Smooth muscle cell (in vitro differentiated cells): ENCODE results near the gene FGD5. TPM values are rescaled to one million over a fixed set of nuclear protein-coding genes. Genes with fewer than 3 reads are reported as not detected.

Source experiments
- DNase-seq: peaks from one replicate; lab custom pipeline; 2025; ENCODE audit not compliant: unreplicated experiment; lab: John Stamatoyannopoulos, UW
- H2AFZ ChIP-seq: fragments of 200-600 bp; sonication (generic); 2 replicates; pipeline ENCODE4 v1.6.0; 2016; ENCODE audit warnings: antibody characterized with exemption, low read depth, mild to moderate bottlenecking
- H3F3A ChIP-seq: fragments of 200-600 bp; sonication (generic); 2 replicates; pipeline ENCODE4 v1.6.0; 2017; ENCODE audit warnings: antibody characterized with exemption, low read depth
- H3K27ac ChIP-seq: fragments of 200-600 bp; sonication (generic); 2 replicates; pipeline ENCODE4 v1.5.1; 2016; ENCODE audit warnings: low read depth, mild to moderate bottlenecking
- H3K27me3 ChIP-seq: fragments of 200-600 bp; sonication (generic); 2 replicates; pipeline ENCODE4 v1.6.1; 2016; ENCODE audit warnings: low read depth, mild to moderate bottlenecking
- H3K36me3 ChIP-seq: fragments of 200-600 bp; sonication (generic); 2 replicates; pipeline ENCODE4 v1.5.1; 2016; ENCODE audit warnings: low read depth
- H3K4me1 ChIP-seq: fragments of 200-600 bp; sonication (generic); 2 replicates; pipeline ENCODE4 v1.5.1; 2016; ENCODE audit warnings: low read depth
- H3K4me2 ChIP-seq: fragments of 200-600 bp; sonication (generic); 2 replicates; pipeline ENCODE4 v1.6.0; 2016; ENCODE audit warnings: mild to moderate bottlenecking
- H3K4me3 ChIP-seq: fragments of 200-600 bp; sonication (generic); 2 replicates; pipeline ENCODE4 v1.5.1; 2016; ENCODE audit warnings: mild to moderate bottlenecking
- H3K79me2 ChIP-seq: fragments of 200-600 bp; sonication (generic); 2 replicates; pipeline ENCODE4 v1.6.0; 2016; ENCODE audit warnings: low read depth, mild to moderate bottlenecking
- H3K9ac ChIP-seq: fragments of 200-600 bp; sonication (generic); 2 replicates; pipeline ENCODE4 v1.6.0; 2016; ENCODE audit warnings: low read depth
- H3K9me3 ChIP-seq: fragments of 200-600 bp; sonication (generic); replicated peaks from 2 replicates; pipeline ENCODE4 v1.5.1; 2016; ENCODE audit warnings: low read depth
- H4K20me1 ChIP-seq: fragments of 200-600 bp; sonication (generic); 2 replicates; pipeline ENCODE4 v1.6.0; 2016; ENCODE audit warnings: low read depth
- CTCF ChIP-seq: fragments of 200-600 bp; sonication (generic); IDR thresholded peaks from 2 replicates; pipeline ENCODE4 v1.5.1; 2017; ENCODE audit warnings: borderline replicate concordance, mild to moderate bottlenecking, antibody characterized with exemption; ENCODE audit not compliant: insufficient read depth, poor library complexity, severe bottlenecking
- WGBS: methylation state at CpG from one replicate; pipeline ENCODE4 v1.1.7; 2016; ENCODE audit warnings: low lambda C conversion rate; 5-methylcytosine and 5-hydroxymethylcytosine counted together
- polyA plus RNA-seq: library from polyadenylated mRNA; unstranded; fragments of >200 nt; fragmentation: Nextera tagmentation; extraction: Ambion mirVana; gene quantifications from 2 replicates; pipeline ENCODE4 v1.2.1, GENCODE V29; 2016
- total RNA-seq: library from RNA; depleted of rRNA; stranded (reverse); fragments of >200 nt; gene quantifications from 2 replicates; pipeline ENCODE4 v1.2.3, GENCODE V29; 2014

The FGD5 gene
- total and polyA plus RNA-seq, 2 experiments from 2014 or later: 0.63 to 0.71 TPM

GRCh38 chr3:14897266-14897665, 78.5 kb downstream of the FGD5 start:
- no peak overlapping the region for H3K4me3 ChIP-seq
- no peak for DNase-seq
- no peaks in the 10 kb centered on the region for H3K79me2 ChIP-seq
- H3K9me3 ChIP-seq: no peaks in the 10 kb centered on the region
- TF ChIP-seq CTCF: no peak
- no peak overlapping the region for H3K9ac ChIP-seq
- no peaks in the 10 kb centered on the region for H3F3A ChIP-seq
- no peaks in the 10 kb centered on the region for H3K36me3 ChIP-seq
- H3K4me2 ChIP-seq: no peak overlapping the region
- WGBS: 80% methylated on average over 4 of the region's 4 CpGs
- H3K27ac ChIP-seq: no peak overlapping the region
- peaks cover 3% of the 10 kb centered on the region for H3K27me3 ChIP-seq
- no peak overlapping the region for H2AFZ ChIP-seq
- no peaks in the 10 kb centered on the region for H4K20me1 ChIP-seq
- no peaks in the 10 kb centered on the region for H3K4me1 ChIP-seq

GRCh38 chr3:14898929-14899328, 80.2 kb downstream of the FGD5 start:
- no peaks in the 10 kb centered on the region for H3F3A ChIP-seq
- H4K20me1 ChIP-seq: no peaks in the 10 kb centered on the region
- WGBS: 76% methylated on average over 7 of the region's 7 CpGs
- H3K79me2 ChIP-seq: no peaks in the 10 kb centered on the region
- no peaks in the 10 kb centered on the region for H3K4me1 ChIP-seq
- no peak overlapping the region for H3K4me3 ChIP-seq
- H3K27me3 ChIP-seq: peaks cover 3% of the 10 kb centered on the region
- H3K27ac ChIP-seq: no peak overlapping the region
- H3K9me3 ChIP-seq: no peaks in the 10 kb centered on the region
- TF ChIP-seq CTCF: no peak
- DNase-seq: no peak
- H3K36me3 ChIP-seq: no peaks in the 10 kb centered on the region
- H3K4me2 ChIP-seq: no peak overlapping the region
- H3K9ac ChIP-seq: no peak overlapping the region
- no peak overlapping the region for H2AFZ ChIP-seq

- 85% methylated on average over 9 of the region's 9 CpGs for WGBS
- Histone ChIP-seq H3K36me3 (no peaks in the 10 kb centered on the region), H3K27me3 (peaks cover 3% of the 10 kb centered on the region), H3K4me2 (no peak overlapping the region), H3K27ac (no peak overlapping the region), H2AFZ (no peak overlapping the region), H3K9me3 (no peaks in the 10 kb centered on the region), H3K4me1 (no peaks in the 10 kb centered on the region), H3K4me3 (no peak overlapping the region), H3F3A (no peaks in the 10 kb centered on the region), H3K79me2 (no peaks in the 10 kb centered on the region), H4K20me1 (no peaks in the 10 kb centered on the region), H3K9ac (no peak overlapping the region)
- TF ChIP-seq CTCF: no peak
- no peak for DNase-seq
Measured at GRCh38 chr3:14899993-14900618, 81.3 kb downstream of the FGD5 start.
